Measurements from ENCODE around the gene OR51F1.

DNA sequence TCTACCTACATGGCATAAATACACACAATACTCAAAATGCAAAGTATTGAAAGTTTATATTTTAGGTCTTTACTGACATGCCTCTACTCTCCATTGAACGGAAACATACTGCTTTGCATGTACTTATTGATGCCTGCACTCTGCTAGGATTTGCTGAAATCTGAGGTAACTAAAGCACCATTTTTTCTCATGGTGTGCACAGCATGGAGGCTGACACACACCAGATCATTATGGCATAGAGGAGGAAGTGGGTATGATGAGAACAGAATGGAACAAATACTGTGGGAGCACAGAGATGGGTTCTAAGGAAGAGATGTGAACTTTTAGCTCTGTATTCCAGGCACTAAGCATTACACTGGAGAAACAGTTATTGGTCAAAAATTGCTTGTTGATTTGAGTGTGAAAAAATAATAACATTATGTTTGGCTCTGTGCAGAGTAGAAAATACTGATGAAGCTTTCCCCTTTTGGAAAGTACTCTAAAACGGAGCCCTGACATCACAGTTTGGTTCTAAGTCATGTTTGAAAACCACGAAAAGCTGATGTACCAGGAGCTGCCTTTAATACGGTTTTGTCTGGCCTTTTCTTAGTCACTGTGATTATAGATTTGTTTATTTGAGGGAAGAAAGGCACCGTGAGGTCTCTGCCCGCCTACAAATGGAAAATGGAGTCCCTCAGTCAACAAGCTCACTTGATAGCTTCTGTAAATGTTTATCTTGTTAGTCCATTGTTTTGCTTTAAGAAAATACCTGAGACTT, 28.9 kb upstream of the OR51F1 start:
- no peak for TF ChIP-seq POLR2A (IDR thresholded peaks at IDR 0.05)
- TF ChIP-seq, protein P1, sequence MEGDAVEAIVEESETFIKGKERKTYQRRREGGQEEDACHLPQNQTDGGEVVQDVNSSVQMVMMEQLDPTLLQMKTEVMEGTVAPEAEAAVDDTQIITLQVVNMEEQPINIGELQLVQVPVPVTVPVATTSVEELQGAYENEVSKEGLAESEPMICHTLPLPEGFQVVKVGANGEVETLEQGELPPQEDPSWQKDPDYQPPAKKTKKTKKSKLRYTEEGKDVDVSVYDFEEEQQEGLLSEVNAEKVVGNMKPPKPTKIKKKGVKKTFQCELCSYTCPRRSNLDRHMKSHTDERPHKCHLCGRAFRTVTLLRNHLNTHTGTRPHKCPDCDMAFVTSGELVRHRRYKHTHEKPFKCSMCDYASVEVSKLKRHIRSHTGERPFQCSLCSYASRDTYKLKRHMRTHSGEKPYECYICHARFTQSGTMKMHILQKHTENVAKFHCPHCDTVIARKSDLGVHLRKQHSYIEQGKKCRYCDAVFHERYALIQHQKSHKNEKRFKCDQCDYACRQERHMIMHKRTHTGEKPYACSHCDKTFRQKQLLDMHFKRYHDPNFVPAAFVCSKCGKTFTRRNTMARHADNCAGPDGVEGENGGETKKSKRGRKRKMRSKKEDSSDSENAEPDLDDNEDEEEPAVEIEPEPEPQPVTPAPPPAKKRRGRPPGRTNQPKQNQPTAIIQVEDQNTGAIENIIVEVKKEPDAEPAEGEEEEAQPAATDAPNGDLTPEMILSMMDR (IDR thresholded peaks at IDR 0.05) = no peak
